ENCODE measurements around the gene PROM1.
A peak's percentile ranks its signal among the peaks of the same experiment; 100 is the strongest.

PROM1 gene

GRCh38 chr4:16018841-16019240, 65.0 kb downstream of the PROM1 start:
- no peaks in the 10 kb centered on the region for H3K27me3 ChIP-seq (ENCODE audit: insufficient read depth, low read depth, severe bottlenecking)
- peaks cover 86% of the 10 kb centered on the region for H3K36me3 ChIP-seq
- H3K9me3 ChIP-seq (ENCODE audit: severe bottlenecking), result no peaks in the 10 kb centered on the region
- TF ChIP-seq CTCF (IDR thresholded peaks at IDR 0.05; ENCODE audit: low read depth, low read length), result no peak
- DNase-seq, result no peak
- H3K27ac ChIP-seq, result no peak overlapping the region
- no peak overlapping the region for H3K4me3 ChIP-seq (ENCODE audit: low read depth, low read length)

GRCh38 chr4:16018061-16018676, 65.7 kb downstream of the PROM1 start:
- H3K27ac ChIP-seq, result no peak overlapping the region
- no peaks in the 10 kb centered on the region for H3K27me3 ChIP-seq (ENCODE audit: insufficient read depth, low read depth, severe bottlenecking)
- H3K9me3 ChIP-seq (ENCODE audit: severe bottlenecking), result no peaks in the 10 kb centered on the region
- peaks cover 86% of the 10 kb centered on the region for H3K36me3 ChIP-seq
- TF ChIP-seq CTCF (IDR thresholded peaks at IDR 0.05; ENCODE audit: low read depth, low read length), result no peak
- H3K4me3 ChIP-seq (ENCODE audit: low read depth, low read length), result no peak overlapping the region
- no peak for DNase-seq

- Histone ChIP-seq H3K9me3 (ENCODE audit: severe bottlenecking) (no peaks in the 10 kb centered on the region), H3K36me3 (peaks cover 86% of the 10 kb centered on the region), H3K27ac (no peak overlapping the region), H3K27me3 (ENCODE audit: insufficient read depth, low read depth, severe bottlenecking) (no peaks in the 10 kb centered on the region), H3K4me3 (ENCODE audit: low read depth, low read length) (no peak overlapping the region)
- TF ChIP-seq CTCF (IDR thresholded peaks at IDR 0.05; ENCODE audit: low read depth, low read length), result no peak
- no peak for DNase-seq
These were observed 67.3 kb downstream of the PROM1 start for GRCh38 chr4:16016536-16016935.

GRCh38 chr4:16011173-16011572, 72.7 kb downstream of the PROM1 start:
- peaks cover 79% of the 10 kb centered on the region for H3K36me3 ChIP-seq
- peak overlapping the region; percentile 91; the same call in 1 of the 2 replicates for H3K27ac ChIP-seq
- no peak overlapping the region for H3K4me3 ChIP-seq (ENCODE audit: low read depth, low read length)
- H3K27me3 ChIP-seq (ENCODE audit: insufficient read depth, low read depth, severe bottlenecking), result no peaks in the 10 kb centered on the region
- no peak for TF ChIP-seq CTCF (IDR thresholded peaks at IDR 0.05; ENCODE audit: low read depth, low read length)
- H3K9me3 ChIP-seq (ENCODE audit: severe bottlenecking), result no peaks in the 10 kb centered on the region
- no peak for DNase-seq

GRCh38 chr4:16009153-16009552, 74.7 kb downstream of the PROM1 start:
- H3K27me3 ChIP-seq (ENCODE audit: insufficient read depth, low read depth, severe bottlenecking), result no peaks in the 10 kb centered on the region
- H3K36me3 ChIP-seq, result peaks cover 77% of the 10 kb centered on the region
- no peak for TF ChIP-seq CTCF (IDR thresholded peaks at IDR 0.05; ENCODE audit: low read depth, low read length)
- no peak overlapping the region for H3K4me3 ChIP-seq (ENCODE audit: low read depth, low read length)
- H3K27ac ChIP-seq, result peak overlapping the region; percentile 91
- H3K9me3 ChIP-seq (ENCODE audit: severe bottlenecking), result no peaks in the 10 kb centered on the region
- DNase-seq, result no peak
